GM15510 (cell line): ENCODE data around the gene CPNE6.
A peak's percentile ranks its signal among the peaks of the same experiment; 100 is the strongest.

Experiments used
- POLR2A ChIP-seq: IDR thresholded peaks from 3 replicates; pipeline ENCODE4 v1.6.1; 2011; ENCODE audit warnings: borderline replicate concordance; ENCODE audit not compliant: insufficient read length; ENCODE audit errors: extremely low read depth

CPNE6 gene

DNA sequence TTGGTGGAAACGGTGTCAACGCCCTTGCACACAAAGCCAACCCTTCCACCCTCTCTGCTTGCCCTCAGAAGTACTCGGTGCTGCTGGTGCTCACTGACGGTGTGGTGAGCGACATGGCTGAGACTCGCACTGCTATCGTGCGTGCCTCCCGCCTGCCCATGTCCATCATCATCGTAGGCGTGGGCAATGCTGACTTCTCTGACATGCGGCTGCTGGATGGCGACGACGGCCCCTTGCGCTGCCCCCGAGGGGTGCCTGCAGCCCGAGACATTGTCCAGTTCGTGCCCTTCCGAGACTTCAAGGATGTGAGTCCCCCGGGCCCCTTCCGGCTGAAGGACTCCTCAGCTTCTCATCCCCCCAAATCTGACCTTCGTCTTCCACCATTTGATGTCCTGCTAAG is 5.7 kb downstream of the CPNE6 start:
- TF ChIP-seq POLR2A, result no peak

DNA sequence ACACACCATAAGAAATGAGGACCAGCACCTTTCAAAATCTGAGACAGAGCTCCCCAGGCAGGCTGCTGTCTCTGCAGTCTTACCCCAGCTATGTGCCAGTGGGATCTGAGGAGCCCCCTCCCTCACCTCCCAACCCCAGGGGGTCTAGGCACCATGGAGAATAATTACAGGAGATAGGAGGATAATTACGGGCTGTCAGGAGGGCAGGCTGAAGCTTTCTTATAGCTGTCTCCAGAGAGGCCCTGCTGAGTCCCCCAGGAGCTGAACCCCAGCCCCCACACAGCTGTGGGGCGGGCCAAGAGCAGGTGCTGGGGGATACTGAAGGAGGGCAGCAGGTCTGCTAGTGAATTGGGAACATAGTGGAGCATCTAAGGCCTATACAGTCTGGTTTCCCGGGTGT is 6.8 kb downstream of the CPNE6 start:
- TF ChIP-seq POLR2A, result no peak

DNA sequence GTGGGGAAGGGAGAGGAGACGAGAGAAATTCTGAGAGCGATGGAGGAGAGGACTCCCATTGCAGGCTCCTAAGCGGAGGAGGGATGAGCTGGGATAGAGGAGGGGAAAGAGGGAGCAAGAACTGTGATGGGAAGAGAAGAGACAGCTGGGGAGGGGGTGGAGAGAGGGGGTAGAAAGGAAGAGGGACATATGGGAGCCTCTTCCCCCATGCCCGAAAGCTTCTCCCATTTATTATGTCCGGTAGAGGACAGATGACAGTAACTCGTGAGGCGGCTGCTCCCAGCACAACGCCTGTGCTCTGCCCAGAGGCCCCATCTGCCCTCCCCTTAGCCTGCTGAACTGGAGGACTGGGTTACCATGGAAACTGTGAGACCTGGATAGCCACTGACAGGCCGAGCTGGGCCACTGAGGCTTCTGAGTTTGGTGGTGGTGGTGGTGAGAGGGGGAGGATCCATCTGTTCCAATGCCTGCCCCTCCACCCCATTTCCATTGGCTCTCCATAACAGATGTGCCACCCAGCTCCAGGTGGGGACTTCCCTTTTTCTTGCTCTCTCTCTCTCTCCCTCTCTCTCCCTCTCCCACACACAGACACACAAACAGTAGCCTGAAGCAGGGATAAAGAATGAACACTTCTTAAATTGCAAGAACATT is 8.3 kb downstream of the CPNE6 start:
- TF ChIP-seq POLR2A, result no peak

DNA sequence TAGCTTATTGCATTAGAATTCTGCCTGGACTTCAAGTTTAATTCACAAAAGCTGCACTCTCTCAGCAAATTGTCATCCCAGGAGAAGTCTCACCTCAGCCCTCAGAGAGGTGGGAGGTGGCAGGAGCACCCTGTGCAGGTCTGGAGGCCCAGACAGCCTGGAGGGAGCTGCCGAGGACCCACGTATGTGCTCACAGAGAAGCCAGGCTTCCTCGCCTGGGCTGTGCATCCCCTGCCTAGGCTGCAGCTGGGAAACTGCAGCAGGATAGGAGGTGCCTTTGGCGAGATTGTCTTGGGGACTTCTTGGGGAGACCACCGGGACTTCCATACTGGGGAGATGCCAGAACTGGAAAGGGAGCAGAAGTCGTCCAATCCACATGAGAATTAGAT is 8.8 kb downstream of the CPNE6 start:
- no peak for TF ChIP-seq POLR2A

DNA sequence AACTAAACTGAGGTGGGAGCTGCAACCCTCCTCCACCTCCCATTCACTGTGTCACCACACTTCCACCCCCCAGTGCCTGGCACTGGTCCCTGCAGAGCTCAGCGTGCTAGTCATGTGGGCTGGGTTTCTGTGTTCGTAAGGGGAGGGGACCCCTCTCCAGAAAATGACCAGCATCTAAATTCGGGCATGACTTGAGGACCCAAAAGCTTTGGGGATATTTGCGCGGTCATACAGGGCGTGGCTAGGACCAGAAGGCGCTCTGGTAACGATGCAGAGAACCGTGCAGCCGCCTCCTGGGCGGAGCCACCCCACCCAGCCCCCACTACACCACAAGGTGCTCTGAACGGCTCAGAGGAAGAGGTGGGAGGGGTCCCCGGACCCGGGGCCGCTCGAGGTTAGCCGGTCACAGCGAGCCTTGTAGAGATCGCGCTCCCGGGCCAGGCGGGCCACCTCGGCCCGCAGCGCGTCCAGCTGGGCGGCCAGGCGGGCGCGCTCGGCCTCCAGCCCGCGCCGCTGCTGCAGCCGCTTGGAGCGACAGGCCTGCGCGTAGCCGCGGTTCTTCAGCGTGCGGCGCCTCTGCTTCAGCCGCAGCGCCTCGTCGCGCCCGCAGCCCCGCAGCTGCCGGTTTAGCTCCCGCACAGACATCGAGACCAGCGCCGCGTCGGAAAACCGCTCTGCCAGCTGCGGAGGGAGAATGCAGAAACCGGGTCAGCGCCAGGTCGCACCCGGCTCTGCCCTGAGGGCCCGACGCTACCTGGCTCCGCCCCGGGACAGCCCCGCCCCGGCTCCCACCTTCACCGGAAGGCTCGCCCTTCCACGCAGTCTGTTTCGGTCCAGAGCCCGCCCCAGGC is 9.8 kb downstream of the CPNE6 start:
- peak; percentile 84 for TF ChIP-seq POLR2A

- TF ChIP-seq POLR2A, result no peak
These were observed 10.4 kb downstream of the CPNE6 start for GRCh38 chr14:24081739-24082211.

DNA sequence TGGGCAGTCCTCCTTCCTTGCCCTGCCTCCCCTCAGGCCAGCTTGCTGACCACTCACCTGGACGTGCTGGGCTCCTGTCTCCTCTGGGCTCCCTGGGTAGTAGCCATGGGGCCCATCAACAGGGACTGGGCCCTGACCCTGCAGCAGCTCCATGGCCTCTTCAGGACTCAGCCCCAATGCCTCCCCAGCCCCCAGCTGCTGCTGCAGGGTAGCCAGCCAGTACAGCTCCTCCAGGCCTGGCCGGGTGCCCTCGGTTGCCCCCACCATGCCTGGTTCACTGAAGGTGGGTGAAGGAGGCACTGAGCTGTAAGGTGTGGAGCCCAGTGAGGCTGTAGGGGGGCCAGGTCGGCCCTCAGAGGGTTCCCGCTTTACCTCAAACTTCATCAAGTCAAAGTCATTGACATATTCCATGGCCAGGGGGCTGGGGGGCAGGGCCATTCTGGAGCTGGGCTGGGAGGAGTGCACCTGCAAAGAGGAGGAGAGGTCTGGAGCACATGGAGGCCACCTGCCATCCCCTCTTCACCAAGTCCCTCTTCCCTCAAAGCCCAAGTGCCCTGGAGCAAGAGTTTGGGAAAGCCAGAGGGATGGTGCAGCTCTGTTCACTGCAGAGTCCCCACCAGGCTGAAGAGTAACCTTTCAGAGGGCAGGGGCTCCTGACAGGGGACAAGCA is 11.2 kb downstream of the CPNE6 start:
- TF ChIP-seq POLR2A, result no peak

GRCh38 chr14:24083462-24083861 is 12.1 kb downstream of the CPNE6 start:
- no peak for TF ChIP-seq POLR2A

DNA sequence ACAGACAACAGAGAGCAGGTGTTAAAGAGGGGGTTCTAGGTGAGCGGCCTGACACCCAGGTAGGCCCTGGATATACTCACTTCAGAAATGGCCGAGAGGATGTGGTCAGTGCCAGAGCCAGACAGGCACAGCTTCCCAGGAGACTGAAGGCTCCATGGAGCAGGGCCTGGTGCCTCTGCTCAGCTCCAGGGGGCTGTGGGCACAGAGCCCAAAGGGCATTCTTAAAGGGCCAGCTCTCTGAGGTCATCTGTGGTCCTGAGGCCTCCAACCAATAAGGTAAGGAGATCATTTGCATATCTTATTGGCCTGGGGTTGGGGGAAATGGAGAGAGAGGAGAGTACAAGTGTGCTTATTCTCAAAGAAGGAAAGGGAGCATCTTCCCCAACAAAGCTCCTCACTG is 13.1 kb downstream of the CPNE6 start:
- no peak for TF ChIP-seq POLR2A

GRCh38 chr14:24085215-24085614 is 13.9 kb downstream of the CPNE6 start:
- no peak for TF ChIP-seq POLR2A

- no peak for TF ChIP-seq POLR2A
These were observed 15.0 kb downstream of the CPNE6 start for GRCh38 chr14:24086193-24086955.

DNA sequence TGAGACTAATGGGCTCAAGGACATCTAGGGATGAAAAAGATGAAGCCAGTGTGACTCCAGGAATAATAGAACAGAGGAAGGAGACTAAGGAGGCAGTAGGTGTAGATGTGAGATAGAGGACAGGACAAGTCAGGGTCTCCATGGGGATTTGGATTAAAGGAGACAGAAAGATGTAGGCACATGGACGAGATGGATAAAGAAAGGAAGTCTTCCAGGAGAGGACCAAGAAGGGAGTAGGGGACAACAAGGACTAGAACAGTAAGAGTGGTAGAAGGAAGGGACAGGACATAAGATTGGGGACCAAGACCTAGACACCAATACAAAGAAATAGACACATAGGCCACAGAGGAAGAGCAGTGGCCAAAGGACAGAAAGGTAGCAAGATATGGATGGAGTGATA is 15.6 kb downstream of the CPNE6 start:
- no peak for TF ChIP-seq POLR2A

- TF ChIP-seq POLR2A, result no peak
These were observed 16.7 kb downstream of the CPNE6 start for GRCh38 chr14:24088095-24088494.

- TF ChIP-seq POLR2A, result no peak
These were observed 18.5 kb downstream of the CPNE6 start for GRCh38 chr14:24089890-24090289.

DNA sequence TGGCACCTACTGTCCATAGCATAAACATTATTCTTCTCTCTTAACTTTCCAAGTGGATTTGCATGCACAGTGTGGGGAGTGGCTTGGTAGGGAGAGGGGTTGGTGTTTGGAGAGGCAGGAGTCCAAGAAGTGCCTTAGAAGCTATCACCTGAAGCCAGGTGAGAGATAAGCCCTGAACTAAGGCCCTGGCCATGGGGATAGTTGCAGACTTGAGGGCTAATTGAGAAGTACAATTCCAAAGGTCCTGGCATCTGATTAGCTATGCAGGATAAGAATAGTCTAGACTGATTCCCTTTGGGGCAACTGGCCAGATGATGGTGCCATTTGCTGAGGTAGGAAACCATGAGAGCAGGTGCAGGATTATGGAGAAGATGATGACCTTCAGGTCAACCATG is 20.7 kb downstream of the CPNE6 start:
- TF ChIP-seq POLR2A, result no peak
